Measurements from ENCODE around the gene TBPL1.

The TBPL1 gene

GRCh38 chr6:134029495-134030455 is 76.8 kb downstream of the TBPL1 start:
- TF ChIP-seq CTCF (IDR thresholded peaks at IDR 0.05; ENCODE audit: poor library complexity, severe bottlenecking): no peak
- no peaks in the 10 kb centered on the region for H3K9me3 ChIP-seq (ENCODE audit: severe bottlenecking)
- H3K36me3 ChIP-seq (ENCODE audit: low read depth): no peaks in the 10 kb centered on the region
- no peak for DNase-seq (ENCODE audit: low spot score)
- 0 out of 3 replicates have a peak, but pooled peaks have one; percentile 40 for ATAC-seq (ENCODE audit: low read depth)
- no peak overlapping the region for H3K27ac ChIP-seq (ENCODE audit: poor library complexity, severe bottlenecking)
- H3K4me3 ChIP-seq (ENCODE audit: severe bottlenecking): no peak overlapping the region
- no peaks in the 10 kb centered on the region for H3K27me3 ChIP-seq (ENCODE audit: insufficient read depth, poor library complexity, severe bottlenecking)
- H3K4me1 ChIP-seq (ENCODE audit: insufficient read depth, poor library complexity, severe bottlenecking): peaks cover 11% of the 10 kb centered on the region

- peaks cover 25% of the 10 kb centered on the region for H3K4me1 ChIP-seq (ENCODE audit: insufficient read depth, poor library complexity, severe bottlenecking)
- H3K4me3 ChIP-seq (ENCODE audit: severe bottlenecking): no peak overlapping the region
- peak; percentile 30; the same call in 1 of the 3 replicates for ATAC-seq (ENCODE audit: low read depth)
- no peak for DNase-seq (ENCODE audit: low spot score)
- H3K27ac ChIP-seq (ENCODE audit: poor library complexity, severe bottlenecking): no peak overlapping the region
- H3K27me3 ChIP-seq (ENCODE audit: insufficient read depth, poor library complexity, severe bottlenecking): no peaks in the 10 kb centered on the region
- no peaks in the 10 kb centered on the region for H3K36me3 ChIP-seq (ENCODE audit: low read depth)
- TF ChIP-seq CTCF (IDR thresholded peaks at IDR 0.05; ENCODE audit: poor library complexity, severe bottlenecking): no peak
- H3K9me3 ChIP-seq (ENCODE audit: severe bottlenecking): no peaks in the 10 kb centered on the region
Measured at GRCh38 chr6:134031696-134032255, 78.8 kb downstream of the TBPL1 start.

- Histone ChIP-seq H3K4me3 (ENCODE audit: severe bottlenecking) (no peak overlapping the region), H3K9me3 (ENCODE audit: severe bottlenecking) (no peaks in the 10 kb centered on the region), H3K27ac (ENCODE audit: poor library complexity, severe bottlenecking) (peak overlapping the region; percentile 71), H3K36me3 (ENCODE audit: low read depth) (no peaks in the 10 kb centered on the region), H3K27me3 (ENCODE audit: insufficient read depth, poor library complexity, severe bottlenecking) (no peaks in the 10 kb centered on the region), H3K4me1 (ENCODE audit: insufficient read depth, poor library complexity, severe bottlenecking) (peaks cover 25% of the 10 kb centered on the region)
- no peak for TF ChIP-seq CTCF (IDR thresholded peaks at IDR 0.05; ENCODE audit: poor library complexity, severe bottlenecking)
- ATAC-seq (ENCODE audit: low read depth) (no peak), DNase-seq (ENCODE audit: low spot score) (no peak)
Measured at GRCh38 chr6:134034478-134034877, 81.5 kb downstream of the TBPL1 start.

GRCh38 chr6:134034961-134035822 is 82.2 kb downstream of the TBPL1 start:
- Histone ChIP-seq H3K27me3 (ENCODE audit: insufficient read depth, poor library complexity, severe bottlenecking) (no peaks in the 10 kb centered on the region), H3K4me1 (ENCODE audit: insufficient read depth, poor library complexity, severe bottlenecking) (peaks cover 25% of the 10 kb centered on the region), H3K9me3 (ENCODE audit: severe bottlenecking) (no peaks in the 10 kb centered on the region), H3K4me3 (ENCODE audit: severe bottlenecking) (no peak overlapping the region), H3K27ac (ENCODE audit: poor library complexity, severe bottlenecking) (peak overlapping the region; percentile 71), H3K36me3 (ENCODE audit: low read depth) (no peaks in the 10 kb centered on the region)
- DNase-seq (ENCODE audit: low spot score) (no peak), ATAC-seq (ENCODE audit: low read depth) (peak; percentile 59)
- TF ChIP-seq CTCF (IDR thresholded peaks at IDR 0.05; ENCODE audit: poor library complexity, severe bottlenecking): no peak

All from RWPE2 (cell line).